K562 (cell line): ENCODE data around the gene ITGB1BP2. TPM values are rescaled to one million over a fixed set of nuclear protein-coding genes. Genes with fewer than 3 reads are reported as not detected.
"Not testable (repeated sequence)": the region's sequence is repeated elsewhere in the genome, so short reads cannot be mapped to it uniquely, and the experiment has no call there.

Source experiments
- ATAC-seq: fragments of 200-7000 bp; cut with Tn5 transposase; 3 replicates; pipeline ENCODE4 v1.9.1; 2020; ENCODE audit warnings: moderate library complexity
- BruUV-seq: library from RNA; stranded (reverse); fragments of 400-500 nt; replicated peaks from 2 replicates; lab custom pipeline; 2021; lab: Mats Ljungman, UMichigan
- CTCF ChIA-PET: fragments of 300-600 bp; formaldehyde crosslinking; extraction: SDS; loops from one replicate; lab custom pipeline; 2021; ENCODE audit warnings: low intra/inter-chr PET ratio; lab: Yijun Ruan, JAX
- POLR2A ChIA-PET: fragments of 300-600, 350-650 bp; sonication (Branson Sonifier 250); formaldehyde crosslinking; extraction: SDS; loops from one replicate; lab custom pipeline; 2021; ENCODE audit warnings: antibody characterized with exemption, inconsistent platforms; lab: Yijun Ruan, JAX
- DNase-seq, 4 experiments: peaks; one replicate each; pipeline versions ENCODE4 v3.0.0 to v3.0.0-alpha.2; 2011 to 2018; ENCODE audit warnings: low spot score in 3 of 4, mixed read lengths in 3 of 4; ENCODE audit errors: extremely low read depth in 1 of 4
- FAIRE-seq: peaks from 2 replicates; lab custom pipeline; 2011; peaks lifted over from hg19 to GRCh38; lab: Jason Lieb, UNC
- H2AFZ ChIP-seq: 2 replicates; pipeline ENCODE4 v1.6.0; 2011; ENCODE audit warnings: low read depth, low read length, control low read depth, inconsistent platforms
- H3K27ac ChIP-seq: fragments of 200-600 bp; 3 replicates; pipeline ENCODE4 v1.8.0; 2011; ENCODE audit warnings: low read depth, mild to moderate bottlenecking, control low read depth, inconsistent platforms, low read length, moderate library complexity, mixed read lengths; ENCODE audit errors: extremely low read depth
- H3K27me3 ChIP-seq, 2 experiments: fragments of 300-600 bp in 1 of 2; 2 replicates in 1 of 2; 3 replicates in 1 of 2; pipeline versions ENCODE4 v1.6.0 to v1.8.0; 2011; ENCODE audit warnings: inconsistent platforms in 2 of 2, low read length in 2 of 2, mild to moderate bottlenecking in 1 of 2, mixed read lengths in 1 of 2, moderate library complexity in 1 of 2; ENCODE audit not compliant: control insufficient read depth in 2 of 2, insufficient read depth in 2 of 2
- H3K36me3 ChIP-seq: fragments of 300-600 bp; 3 replicates; pipeline ENCODE4 v1.8.0; 2011; ENCODE audit warnings: mild to moderate bottlenecking, low read length, inconsistent platforms; ENCODE audit not compliant: control insufficient read depth, insufficient read depth
- H3K4me1 ChIP-seq, 2 experiments: fragments of 200-600 bp in 1 of 2; replicated peaks in 1 of 2; 2 replicates in 1 of 2; 3 replicates in 1 of 2; pipeline versions ENCODE4 v1.5.1 to v1.8.0; 2011; ENCODE audit warnings: inconsistent platforms in 2 of 2, low read length in 2 of 2, mild to moderate bottlenecking in 1 of 2, mixed read lengths in 1 of 2, moderate library complexity in 1 of 2; ENCODE audit not compliant: control insufficient read depth in 2 of 2, insufficient read depth in 2 of 2
- H3K4me2 ChIP-seq: 2 replicates; pipeline ENCODE4 v1.6.1; 2011; ENCODE audit warnings: low read length, control low read depth, inconsistent platforms, mixed read lengths; ENCODE audit not compliant: insufficient read depth
- H3K4me3 ChIP-seq: fragments of 200-600 bp; sonication (generic), shearing (Covaris generic); 2 replicates; pipeline ENCODE4 v1.5.1; 2016; ENCODE audit warnings: control low read depth, inconsistent platforms
- H3K79me2 ChIP-seq: fragments of 200-600 bp; 3 replicates; pipeline ENCODE4 v1.8.0; 2011; ENCODE audit warnings: low read length, inconsistent platforms; ENCODE audit not compliant: control insufficient read depth, insufficient read depth
- H3K9ac ChIP-seq, 2 experiments: 2 replicates each; pipeline versions ENCODE4 v1.6.0 to v1.6.1; 2011; ENCODE audit warnings: low read depth in 2 of 2, low read length in 2 of 2, control low read depth in 1 of 2, inconsistent platforms in 1 of 2, mild to moderate bottlenecking in 1 of 2, mixed read lengths in 1 of 2; ENCODE audit not compliant: insufficient read depth in 1 of 2
- H3K9me1 ChIP-seq: one replicate; pipeline ENCODE4 v1.6.0; 2011; ENCODE audit warnings: inconsistent platforms, mild to moderate bottlenecking, low read length, moderate library complexity; ENCODE audit not compliant: control insufficient read depth, insufficient read depth
- H3K9me3 ChIP-seq: replicated peaks from 2 replicates; pipeline ENCODE4 v1.5.1; 2011; ENCODE audit warnings: low read depth, low read length, inconsistent platforms; ENCODE audit not compliant: control insufficient read depth, insufficient read depth
- H4K20me1 ChIP-seq: replicated peaks from 2 replicates; pipeline ENCODE4 v1.6.1; 2011; ENCODE audit warnings: low read length, inconsistent platforms, mixed read lengths; ENCODE audit not compliant: control insufficient read depth, insufficient read depth
- CBX3 ChIP-seq, 2 experiments: IDR thresholded peaks; 1 replicate in 1 of 2; 2 replicates in 1 of 2; pipeline ENCODE4 v1.6.1; 2012; ENCODE audit warnings: inconsistent platforms in 2 of 2, low read length in 2 of 2, borderline replicate concordance in 1 of 2, control low read depth in 1 of 2
- ETS2 ChIP-seq: IDR thresholded peaks from 2 replicates; pipeline ENCODE4 v1.6.1; 2016; ENCODE audit warnings: borderline replicate concordance, missing genetic modification characterization, mild to moderate bottlenecking, moderate library complexity, missing compliant biosample characterization; ENCODE audit not compliant: poor library complexity, severe bottlenecking
- FOXJ3 ChIP-seq: sonication (generic); formaldehyde crosslinking; IDR thresholded peaks from 2 replicates; pipeline ENCODE4 v1.4.0; 2020; ENCODE audit warnings: mild to moderate bottlenecking, missing genetic modification reagents
- FOXM1 ChIP-seq, 2 experiments: fragments of 450-650 bp in 1 of 2; sonication (generic) in 1 of 2; formaldehyde crosslinking in 1 of 2; IDR thresholded peaks; 2 replicates each; pipeline versions ENCODE4 v1.6.1 to v1.9.0; 2017 to 2022; ENCODE audit warnings: low read depth in 2 of 2, mild to moderate bottlenecking in 2 of 2, missing genetic modification reagents in 1 of 2, moderate library complexity in 1 of 2
- POLR2H ChIP-seq: IDR thresholded peaks from 2 replicates; pipeline ENCODE4 v1.6.1; 2016; ENCODE audit warnings: missing genetic modification characterization, low read depth, mild to moderate bottlenecking, control low read depth, missing compliant biosample characterization, moderate library complexity
- TRIM24 ChIP-seq, 2 experiments: fragments of 450-650 bp; IDR thresholded peaks; 2 replicates each; pipeline ENCODE4 v1.6.1; 2016
- TRIM28 ChIP-seq: fragments of 450-650 bp; IDR thresholded peaks from 2 replicates; pipeline ENCODE4 v1.6.1; 2017
- ZNF121 ChIP-seq: sonication (generic); formaldehyde crosslinking; conservative IDR thresholded peaks from 2 replicates; pipeline ENCODE4 v1.8.0; 2022; ENCODE audit warnings: missing genetic modification reagents
- WGBS: fragments of 100-300 bp; shearing (Covaris generic); methylation state at CpG from one replicate; pipeline ENCODE4 v1.1.6; 2016; ENCODE audit warnings: low coverage, mixed read lengths; ENCODE audit not compliant: insufficient coverage; ENCODE audit errors: missing lambda C conversion rate; 5-methylcytosine and 5-hydroxymethylcytosine counted together
- in situ Hi-C: fragments of 300-500 bp; cut with MboI; formaldehyde crosslinking; loops from 4 replicates; pipeline ENCODE4 v1.15.0; 2018; ENCODE audit warnings: inconsistent platforms, mixed read lengths
- intact Hi-C: fragments of 100-400 bp; cut with micrococcal nuclease; formaldehyde crosslinking; loops from 2 replicates; pipeline ENCODE4 v1.14.2; 2022
- polyA plus RNA-seq, 8 experiments: library from polyadenylated mRNA; depleted of rRNA in 4 of 8; stranded (reverse) in 5 of 8; unstranded in 3 of 8; fragments of >200 nt; fragmentation: Nextera tagmentation in 2 of 8; fragmentation: Illumina TruSeq in 1 of 8; extraction: Ambion mirVana in 2 of 8; extraction: Trizol in 1 of 8; gene quantifications; 2 replicates each; pipeline versions ENCODE4 v1.2.1 to v1.2.3, GENCODE V29; 2011 to 2014; ENCODE audit warnings: inconsistent platforms in 1 of 8, missing spikeins in 1 of 8
- total RNA-seq, 7 experiments: library from RNA; depleted of rRNA in 6 of 7; stranded (reverse); fragments of >200 nt in 6 of 7; fragmentation: Illumina TruSeq in 2 of 7; extraction: Trizol in 2 of 7; gene quantifications; 2 replicates each; pipeline versions ENCODE4 v1.2.1 to v1.2.3, GENCODE V29; 2011 to 2021; ENCODE audit warnings: low replicate concordance in 1 of 7
- TF ChIP-seq, protein P1 (sequence below): fragments of 450-650 bp; IDR thresholded peaks from 2 replicates; pipeline ENCODE4 v1.6.1; 2018; ENCODE audit warnings: mild to moderate bottlenecking, low read depth; ENCODE audit not compliant: partially characterized antibody

ITGB1BP2 gene
- total and polyA plus RNA-seq, 9 of the 15 experiments (the other 6 are each of a cell fraction or from before 2014, with no cell fraction given), result 1.6 to 4.0 (median 1.9) TPM

- CTCF ChIA-PET, BruUV-seq, H3K4me1 ChIP-seq, POLR2A ChIA-PET, DNase-seq, H3K4me2 ChIP-seq, H3K79me2 ChIP-seq, ATAC-seq, H4K20me1 ChIP-seq, FAIRE-seq, H3K36me3 ChIP-seq, H3K27me3 ChIP-seq, intact Hi-C loops, H3K9me1 ChIP-seq, H3K4me3 ChIP-seq, H3K9ac ChIP-seq, in situ Hi-C loops, H3K9me3 ChIP-seq, H2AFZ ChIP-seq, H3K27ac ChIP-seq: not testable (repeated sequence)
- 29% methylated on average over 6 of the region's 11 CpGs for whole genome bisulfite sequencing
- TF ChIP-seq ZNF121 (CRISPR knock-in tag), result peak; percentile 57
Observed at GRCh38 chrX:71324452-71324851, 22.9 kb downstream of the ITGB1BP2 start.

- H2AFZ ChIP-seq, result no peak overlapping the region
- H3K9me1 ChIP-seq, result no peaks in the 10 kb centered on the region
- H3K9me3 ChIP-seq, result no peaks in the 10 kb centered on the region
- in situ Hi-C loops, result loop anchor here (25.0 kb wide), 1 partner anchor 564 kb away; no protein-coding TSS in a partner anchor
- H3K4me2 ChIP-seq, result no peak overlapping the region
- no peak for DNase-seq
- H3K27ac ChIP-seq, result no peak overlapping the region
- FAIRE-seq, result no peak
- H4K20me1 ChIP-seq, result no peaks in the 10 kb centered on the region
- WGBS, result 24% methylated on average over 3 of the region's 3 CpGs
- intact Hi-C loops, result no loop called here
- ChIA-PET POLR2A (no interaction called here), CTCF (no interaction called here)
- TF ChIP-seq TRIM28 (peak; percentile 52; the same call in 1 of the 2 replicates), FOXM1 (IDR thresholded peaks at IDR 0.05; ENCODE audit: low read depth) (no peak), FOXM1 (CRISPR knock-in tag; IDR thresholded peaks at IDR 0.05; ENCODE audit: low read depth) (no peak), ETS2 (tag) (no peak), TRIM24 (IDR thresholded peaks at IDR 0.05) (peak in 1 of 2 experiments; percentile 17; a peak in 1 of 4 replicates), CBX3 (IDR thresholded peaks at IDR 0.05; ENCODE audit: borderline replicate concordance in 1 of 2, low read length in 2 of 2) (peak in 1 of 2 experiments; percentile 91; a peak in 2 of 3 replicates), FOXJ3 (no peak), POLR2H (tag) (no peak)
- TF ChIP-seq, protein P1, sequence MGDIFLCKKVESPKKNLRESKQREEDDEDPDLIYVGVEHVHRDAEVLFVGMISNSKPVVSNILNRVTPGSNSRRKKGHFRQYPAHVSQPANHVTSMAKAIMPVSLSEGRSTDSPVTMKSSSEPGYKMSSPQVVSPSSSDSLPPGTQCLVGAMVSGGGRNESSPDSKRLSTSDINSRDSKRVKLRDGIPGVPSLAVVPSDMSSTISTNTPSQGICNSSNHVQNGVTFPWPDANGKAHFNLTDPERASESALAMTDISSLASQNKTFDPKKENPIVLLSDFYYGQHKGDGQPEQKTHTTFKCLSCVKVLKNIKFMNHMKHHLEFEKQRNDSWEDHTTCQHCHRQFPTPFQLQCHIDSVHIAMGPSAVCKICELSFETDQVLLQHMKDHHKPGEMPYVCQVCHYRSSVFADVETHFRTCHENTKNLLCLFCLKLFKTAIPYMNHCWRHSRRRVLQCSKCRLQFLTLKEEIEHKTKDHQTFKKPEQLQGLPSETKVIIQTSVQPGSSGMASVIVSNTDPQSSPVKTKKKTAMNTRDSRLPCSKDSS, result peak; percentile 83
- no peaks in the 10 kb centered on the region for H3K79me2 ChIP-seq
- ATAC-seq, result no peak
- no peak overlapping the region for H3K9ac ChIP-seq
- H3K36me3 ChIP-seq, result no peaks in the 10 kb centered on the region
- no peak overlapping the region for H3K4me3 ChIP-seq
- no TSS peak for BruUV-seq
- no peaks in the 10 kb centered on the region for H3K27me3 ChIP-seq
- no peaks in the 10 kb centered on the region for H3K4me1 ChIP-seq
Observed at GRCh38 chrX:71326394-71326793, 24.8 kb downstream of the ITGB1BP2 start.
